KOPT-K1 (cell line): ENCODE results near the gene RBM6.
A peak's percentile ranks its signal among the peaks of the same experiment; 100 is the strongest.
"Not testable (repeated sequence)": the region's sequence is repeated elsewhere in the genome, so short reads cannot be mapped to it uniquely, and the experiment has no call there.

Experiments used
- H3K27ac ChIP-seq: fragments of 200-600 bp; sonication (generic); 2 replicates; pipeline ENCODE4 v1.5.1; 2016; ENCODE audit warnings: antibody characterized with exemption, mild to moderate bottlenecking, low read depth, low read length; ENCODE audit not compliant: poor library complexity, severe bottlenecking
- H3K36me3 ChIP-seq: fragments of 200-600 bp; sonication (generic); 2 replicates; pipeline ENCODE4 v1.5.1; 2017; ENCODE audit warnings: antibody characterized with exemption, mild to moderate bottlenecking, low read length, moderate library complexity; ENCODE audit not compliant: insufficient read depth
- H3K9me3 ChIP-seq: fragments of 200-600 bp; sonication (generic); 2 replicates; pipeline ENCODE4 v1.5.1; 2017; ENCODE audit warnings: antibody characterized with exemption, low read length, mild to moderate bottlenecking; ENCODE audit not compliant: insufficient read depth, poor library complexity, severe bottlenecking

The RBM6 gene, protein sequence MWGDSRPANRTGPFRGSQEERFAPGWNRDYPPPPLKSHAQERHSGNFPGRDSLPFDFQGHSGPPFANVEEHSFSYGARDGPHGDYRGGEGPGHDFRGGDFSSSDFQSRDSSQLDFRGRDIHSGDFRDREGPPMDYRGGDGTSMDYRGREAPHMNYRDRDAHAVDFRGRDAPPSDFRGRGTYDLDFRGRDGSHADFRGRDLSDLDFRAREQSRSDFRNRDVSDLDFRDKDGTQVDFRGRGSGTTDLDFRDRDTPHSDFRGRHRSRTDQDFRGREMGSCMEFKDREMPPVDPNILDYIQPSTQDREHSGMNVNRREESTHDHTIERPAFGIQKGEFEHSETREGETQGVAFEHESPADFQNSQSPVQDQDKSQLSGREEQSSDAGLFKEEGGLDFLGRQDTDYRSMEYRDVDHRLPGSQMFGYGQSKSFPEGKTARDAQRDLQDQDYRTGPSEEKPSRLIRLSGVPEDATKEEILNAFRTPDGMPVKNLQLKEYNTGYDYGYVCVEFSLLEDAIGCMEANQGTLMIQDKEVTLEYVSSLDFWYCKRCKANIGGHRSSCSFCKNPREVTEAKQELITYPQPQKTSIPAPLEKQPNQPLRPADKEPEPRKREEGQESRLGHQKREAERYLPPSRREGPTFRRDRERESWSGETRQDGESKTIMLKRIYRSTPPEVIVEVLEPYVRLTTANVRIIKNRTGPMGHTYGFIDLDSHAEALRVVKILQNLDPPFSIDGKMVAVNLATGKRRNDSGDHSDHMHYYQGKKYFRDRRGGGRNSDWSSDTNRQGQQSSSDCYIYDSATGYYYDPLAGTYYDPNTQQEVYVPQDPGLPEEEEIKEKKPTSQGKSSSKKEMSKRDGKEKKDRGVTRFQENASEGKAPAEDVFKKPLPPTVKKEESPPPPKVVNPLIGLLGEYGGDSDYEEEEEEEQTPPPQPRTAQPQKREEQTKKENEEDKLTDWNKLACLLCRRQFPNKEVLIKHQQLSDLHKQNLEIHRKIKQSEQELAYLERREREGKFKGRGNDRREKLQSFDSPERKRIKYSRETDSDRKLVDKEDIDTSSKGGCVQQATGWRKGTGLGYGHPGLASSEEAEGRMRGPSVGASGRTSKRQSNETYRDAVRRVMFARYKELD

GRCh38 chr3:49939858-49940666, at the start of gene RBM6:
RBM6 (plus strand) TSS chr3:49940150; CDS start chr3:49962642, 22,492 bp downstream.
- H3K36me3 ChIP-seq, result peaks cover 20% of the 10 kb centered on the region
- peak within 1 kb of the TSS; percentile 87 for H3K27ac ChIP-seq
- H3K9me3 ChIP-seq, result no peaks in the 10 kb centered on the region

- Histone ChIP-seq H3K9me3 (no peaks in the 10 kb centered on the region), H3K27ac (no peak overlapping the region), H3K36me3 (no peaks in the 10 kb centered on the region)
Measured at GRCh38 chr3:49895791-49896190, 44.2 kb upstream of the RBM6 start.

DNA sequence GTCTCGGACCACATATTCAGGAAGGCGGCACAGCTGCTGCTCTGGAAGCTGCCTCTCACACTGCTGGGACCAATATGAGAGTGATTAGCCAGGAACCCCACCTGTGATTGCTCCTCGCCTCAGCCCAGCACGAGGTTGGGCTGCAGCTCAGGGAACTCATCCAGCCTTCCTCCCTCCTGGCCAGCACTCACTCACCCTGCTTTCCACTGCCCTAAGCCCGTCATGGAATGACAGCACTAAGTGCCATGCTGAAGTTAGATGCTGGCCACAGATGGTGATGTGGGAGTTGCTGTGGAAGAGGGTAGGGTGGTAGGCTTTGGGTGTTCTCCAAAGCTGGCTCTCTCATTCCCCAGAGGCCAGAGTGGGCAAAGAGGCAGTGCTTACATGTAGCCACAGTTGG, 43.6 kb upstream of the RBM6 start:
- no peaks in the 10 kb centered on the region for H3K9me3 ChIP-seq
- no peak overlapping the region for H3K27ac ChIP-seq
- no peaks in the 10 kb centered on the region for H3K36me3 ChIP-seq

DNA sequence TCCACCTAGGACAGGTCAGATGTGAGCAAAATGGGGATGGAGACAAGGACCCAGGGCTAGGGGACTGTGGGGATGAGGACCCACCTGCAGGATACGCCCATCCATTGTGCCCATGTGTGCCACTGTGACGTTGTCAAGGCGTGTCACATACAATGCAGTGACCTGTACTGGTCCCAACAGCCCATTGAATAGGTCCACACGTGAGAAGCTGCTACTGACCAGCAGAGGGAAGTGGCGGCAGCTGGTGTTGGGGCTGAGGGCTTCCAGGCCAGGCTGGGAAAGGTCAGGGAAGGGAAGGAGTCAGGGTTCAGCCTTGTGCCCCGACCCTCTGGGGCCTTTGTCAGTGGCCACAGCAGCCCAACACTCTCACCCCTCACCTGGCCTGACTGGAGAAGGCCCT, 41.0 kb upstream of the RBM6 start:
- Histone ChIP-seq H3K27ac (no peak overlapping the region), H3K36me3 (no peaks in the 10 kb centered on the region), H3K9me3 (no peaks in the 10 kb centered on the region)

DNA sequence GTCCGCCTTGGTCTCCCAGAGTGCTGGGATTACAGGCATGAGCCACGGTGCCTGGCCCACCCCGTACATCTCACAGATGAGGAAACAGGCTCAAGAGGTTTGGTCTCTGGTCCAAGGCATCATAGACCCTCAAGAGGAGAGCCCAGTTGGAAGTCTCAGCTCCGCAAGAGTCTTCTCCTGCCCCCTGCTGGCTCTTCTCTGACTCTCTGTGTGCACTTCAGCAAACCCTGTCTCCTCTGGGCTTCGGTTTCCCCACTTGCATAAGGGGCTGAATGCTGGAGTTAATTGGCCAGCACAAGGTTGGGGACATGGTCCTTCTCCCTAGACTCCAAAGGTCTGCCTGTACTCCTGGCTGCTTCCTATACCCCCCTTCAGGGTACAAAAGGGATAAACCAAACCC, 40.1 kb upstream of the RBM6 start:
- H3K36me3 ChIP-seq, result no peaks in the 10 kb centered on the region
- no peak overlapping the region for H3K27ac ChIP-seq
- H3K9me3 ChIP-seq, result no peaks in the 10 kb centered on the region

GRCh38 chr3:49900491-49901153, 39.3 kb upstream of the RBM6 start:
- H3K27ac ChIP-seq, result no peak overlapping the region

DNA sequence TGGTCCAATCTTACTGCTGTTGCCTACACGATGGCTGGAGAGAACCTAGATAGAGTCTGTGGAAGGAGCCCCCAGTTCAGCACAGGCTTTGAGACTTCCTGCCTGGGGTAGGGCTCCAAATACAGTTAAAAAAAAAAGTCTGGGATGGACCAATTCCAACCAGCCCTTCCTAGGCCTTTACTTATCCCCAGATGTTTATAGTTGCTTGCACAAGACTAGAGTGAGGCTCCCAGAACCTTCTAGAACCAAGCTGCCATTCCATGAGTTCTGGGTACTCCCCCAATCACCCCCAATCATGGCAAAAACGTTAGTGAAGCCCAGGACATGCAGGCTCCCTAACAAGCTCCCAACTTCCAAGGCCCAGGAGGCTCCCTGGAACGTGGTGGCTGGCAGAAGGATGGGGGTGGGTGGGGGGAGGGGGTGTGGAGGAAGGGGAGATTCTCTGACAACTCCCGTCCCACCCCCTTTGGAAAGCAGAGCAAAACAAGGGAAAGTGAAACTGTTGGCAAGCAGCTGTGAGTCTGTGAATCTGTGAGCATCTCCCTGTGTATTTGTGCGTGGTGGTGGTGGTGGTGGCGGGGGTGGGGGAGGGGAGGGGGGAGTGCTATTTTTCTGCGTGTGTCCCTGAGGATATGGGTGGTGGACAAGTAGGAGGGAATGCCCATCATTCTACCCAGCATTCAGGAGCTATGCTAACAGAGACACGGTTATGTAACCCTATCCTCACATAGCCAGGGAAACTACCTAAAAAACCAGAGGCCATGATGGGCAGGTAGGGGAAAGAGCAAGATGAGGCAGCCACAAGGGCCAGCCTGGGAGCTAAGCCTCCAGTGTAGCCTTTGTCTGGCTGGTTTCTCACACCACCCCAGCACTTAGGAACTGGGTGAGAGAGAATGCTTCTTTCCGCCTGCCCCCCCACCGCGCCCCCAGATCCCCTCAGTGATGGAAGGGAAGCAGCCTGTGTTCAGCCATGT, 38.3 kb upstream of the RBM6 start:
- Histone ChIP-seq H3K9me3 (no peaks in the 10 kb centered on the region), H3K27ac (peak overlapping the region; percentile 32), H3K36me3 (no peaks in the 10 kb centered on the region)

More at GRCh38 chr3:49900491-49901153, 39.3 kb upstream of the RBM6 start:
- Histone ChIP-seq H3K36me3 (no peaks in the 10 kb centered on the region), H3K9me3 (no peaks in the 10 kb centered on the region)

GRCh38 chr3:49902511-49903345, 37.2 kb upstream of the RBM6 start:
- no peaks in the 10 kb centered on the region for H3K9me3 ChIP-seq
- H3K36me3 ChIP-seq, result no peaks in the 10 kb centered on the region; the same call in 1 of the 2 replicates
- peak overlapping the region; percentile 29 for H3K27ac ChIP-seq

DNA sequence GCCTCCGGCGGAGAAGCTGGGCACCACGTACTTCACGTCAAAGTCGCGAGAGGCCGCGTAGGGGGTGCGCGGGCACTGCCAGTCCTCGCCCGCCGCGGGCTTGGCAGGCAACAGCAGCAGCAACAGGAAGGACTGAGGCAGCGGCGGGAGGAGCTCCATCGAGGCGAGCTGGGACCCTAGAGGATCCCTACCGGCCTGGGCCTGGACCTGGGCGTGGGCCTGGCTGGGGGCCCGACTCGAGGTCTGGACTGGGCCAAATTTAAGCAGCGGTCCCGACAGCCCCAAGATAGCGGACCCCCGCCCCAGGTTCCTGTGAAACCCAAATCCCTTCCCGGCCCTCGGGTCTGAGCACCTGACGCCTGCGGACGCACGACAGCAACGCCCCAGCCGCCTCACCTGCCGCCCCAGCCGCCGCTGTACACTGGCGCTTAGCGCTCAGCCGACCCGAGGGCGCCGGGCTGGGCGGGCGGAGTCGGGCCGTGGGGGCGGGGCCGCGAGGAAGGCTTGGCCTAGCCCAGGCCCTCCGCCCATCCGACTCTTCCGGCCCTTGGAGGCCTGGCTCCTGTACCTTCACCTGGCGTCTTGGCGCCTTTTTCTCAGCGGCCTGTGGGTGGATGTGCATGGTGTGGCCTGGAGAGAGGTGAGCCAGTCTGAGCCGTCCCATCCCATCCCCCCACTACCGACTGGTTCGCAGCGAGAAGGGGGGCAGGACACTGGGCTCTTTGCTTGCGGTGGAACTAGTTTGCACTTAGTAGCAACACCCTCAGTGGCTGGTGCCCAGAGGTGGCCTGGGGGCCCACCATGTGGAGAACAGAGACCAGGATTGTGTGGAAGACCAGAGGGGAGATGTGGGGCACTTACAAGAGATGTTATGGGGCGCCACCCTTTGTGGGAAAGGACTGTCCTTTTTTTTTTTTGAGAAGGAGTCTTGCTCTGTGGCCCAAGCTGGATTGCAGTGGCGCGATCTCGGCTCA, 36.2 kb upstream of the RBM6 start, which contains the start of gene MST1R:
Gene MST1R, minus strand, starts transcription at position 423 of the 974 bp plus-strand sequence. Its CDS starts 264 bp downstream, at position 159.
- peak within 1 kb of the TSS; percentile 87 for H3K27ac ChIP-seq
- no peaks in the 10 kb centered on the region for H3K9me3 ChIP-seq
- H3K36me3 ChIP-seq, result peaks cover 2% of the 10 kb centered on the region; the same call in 1 of the 2 replicates

DNA sequence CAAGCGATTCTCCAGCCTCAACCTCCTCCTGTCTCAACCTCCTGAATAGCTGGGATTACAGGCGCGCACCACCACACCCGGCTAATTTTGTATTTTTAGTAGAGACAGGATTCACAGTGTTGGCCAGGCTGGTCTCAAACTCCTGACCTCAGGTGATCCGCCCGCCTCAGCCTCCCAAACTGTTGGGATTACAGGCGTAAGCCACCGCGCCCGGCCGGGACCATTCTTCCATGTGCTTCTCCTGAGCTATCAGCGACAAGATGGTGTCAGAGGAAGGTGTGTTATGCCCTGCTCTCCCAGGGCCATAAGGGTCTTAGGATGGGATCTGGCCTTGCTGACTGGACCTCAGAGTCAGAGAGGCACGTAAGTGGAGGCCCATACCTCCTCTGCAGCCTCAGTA, 35.5 kb upstream of the RBM6 start:
- H3K36me3 ChIP-seq, H3K9me3 ChIP-seq: not testable (repeated sequence)
- H3K27ac ChIP-seq, result peak overlapping the region; percentile 87

GRCh38 chr3:49906073-49906743, 33.7 kb upstream of the RBM6 start:
- Histone ChIP-seq H3K27ac (no peak overlapping the region), H3K9me3 (no peaks in the 10 kb centered on the region), H3K36me3 (peaks cover 26% of the 10 kb centered on the region; the same call in 1 of the 2 replicates)
